ENCODE data around the gene SPATA33.

GRCh38 chr16:89672177-89672941, 14.7 kb downstream of the SPATA33 start:
- TF ChIP-seq CTCF (IDR thresholded peaks at IDR 0.05; ENCODE audit: low read length) (no peak), EZH2 (optimal IDR thresholded peaks at IDR 0.05; ENCODE audit: low read depth, low read length) (no peak), EZH2phosphoT487 (IDR thresholded peaks at IDR 0.05; ENCODE audit: low read length) (no peak)

Data from MM.1S (cell line).